Measurements from ENCODE around the gene HMCES.

HMCES gene, protein sequence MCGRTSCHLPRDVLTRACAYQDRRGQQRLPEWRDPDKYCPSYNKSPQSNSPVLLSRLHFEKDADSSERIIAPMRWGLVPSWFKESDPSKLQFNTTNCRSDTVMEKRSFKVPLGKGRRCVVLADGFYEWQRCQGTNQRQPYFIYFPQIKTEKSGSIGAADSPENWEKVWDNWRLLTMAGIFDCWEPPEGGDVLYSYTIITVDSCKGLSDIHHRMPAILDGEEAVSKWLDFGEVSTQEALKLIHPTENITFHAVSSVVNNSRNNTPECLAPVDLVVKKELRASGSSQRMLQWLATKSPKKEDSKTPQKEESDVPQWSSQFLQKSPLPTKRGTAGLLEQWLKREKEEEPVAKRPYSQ

DNA sequence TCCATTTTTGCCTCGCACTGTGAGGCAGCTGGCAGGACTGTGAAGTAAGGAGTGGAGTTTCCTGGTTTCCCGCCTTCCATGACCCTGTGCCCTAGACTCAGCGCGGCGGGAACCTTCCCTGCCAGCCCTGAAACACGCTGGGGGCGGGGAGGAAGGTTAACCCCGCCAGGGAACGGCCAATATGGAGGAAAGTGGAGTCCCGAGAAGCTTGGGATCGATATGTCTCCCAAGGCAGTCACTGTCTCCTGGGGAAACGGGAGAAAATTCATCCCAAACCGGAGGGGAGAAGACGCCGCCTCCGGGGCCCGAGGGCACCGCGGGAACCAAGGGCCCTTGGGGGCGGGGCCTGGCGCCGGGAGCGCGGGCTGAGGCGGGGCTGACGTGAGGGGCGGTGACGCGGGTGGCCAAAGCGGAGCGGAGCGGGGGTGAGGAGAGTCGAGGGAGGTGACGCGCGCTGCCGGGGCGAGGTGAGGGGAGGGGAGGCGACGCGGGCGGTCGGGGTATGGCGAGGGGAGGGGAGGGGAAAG, at the start of gene HMCES:
Gene HMCES, plus strand, starts transcription at position 432 of the 527 bp plus-strand sequence. CDS start 863 bp downstream, outside the sequence.
- peak; percentile 91 for DNase-seq (ENCODE audit: low spot score)

DNA sequence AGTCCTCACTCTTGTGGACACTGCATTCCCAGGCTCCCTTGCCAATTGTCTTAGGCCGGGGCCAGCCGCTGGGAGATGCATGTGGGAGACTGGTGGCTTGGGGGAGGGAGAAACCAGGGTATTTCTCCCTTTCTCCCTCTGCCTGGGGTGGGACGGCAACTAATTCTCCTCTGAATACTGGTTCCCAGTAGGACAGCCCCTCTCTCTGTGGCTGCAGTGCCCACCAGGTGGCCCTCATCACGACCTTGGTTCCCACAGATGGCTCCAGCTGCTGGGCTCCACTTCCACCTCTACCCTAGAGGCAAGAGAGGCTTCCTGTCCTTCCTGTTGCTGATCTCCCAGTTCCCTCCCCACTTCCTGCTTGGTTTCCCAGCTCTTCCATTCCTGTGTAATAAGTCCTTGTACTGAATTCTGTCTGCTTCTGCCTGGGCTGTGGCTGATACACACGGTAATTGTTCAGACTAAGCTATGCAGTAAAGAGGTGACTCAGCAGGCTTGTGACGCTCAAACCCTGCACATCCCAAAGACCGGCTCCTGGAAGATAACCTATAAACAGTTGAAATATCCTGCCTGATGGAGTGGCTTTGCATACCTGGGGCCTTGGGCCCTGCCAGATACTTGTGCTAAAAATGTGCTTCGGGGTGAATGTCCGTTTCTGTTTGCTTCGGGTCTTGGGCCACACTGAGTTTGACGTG, 49.6 kb upstream of the HMCES start:
- no peak for DNase-seq (ENCODE audit: low spot score)

DNA sequence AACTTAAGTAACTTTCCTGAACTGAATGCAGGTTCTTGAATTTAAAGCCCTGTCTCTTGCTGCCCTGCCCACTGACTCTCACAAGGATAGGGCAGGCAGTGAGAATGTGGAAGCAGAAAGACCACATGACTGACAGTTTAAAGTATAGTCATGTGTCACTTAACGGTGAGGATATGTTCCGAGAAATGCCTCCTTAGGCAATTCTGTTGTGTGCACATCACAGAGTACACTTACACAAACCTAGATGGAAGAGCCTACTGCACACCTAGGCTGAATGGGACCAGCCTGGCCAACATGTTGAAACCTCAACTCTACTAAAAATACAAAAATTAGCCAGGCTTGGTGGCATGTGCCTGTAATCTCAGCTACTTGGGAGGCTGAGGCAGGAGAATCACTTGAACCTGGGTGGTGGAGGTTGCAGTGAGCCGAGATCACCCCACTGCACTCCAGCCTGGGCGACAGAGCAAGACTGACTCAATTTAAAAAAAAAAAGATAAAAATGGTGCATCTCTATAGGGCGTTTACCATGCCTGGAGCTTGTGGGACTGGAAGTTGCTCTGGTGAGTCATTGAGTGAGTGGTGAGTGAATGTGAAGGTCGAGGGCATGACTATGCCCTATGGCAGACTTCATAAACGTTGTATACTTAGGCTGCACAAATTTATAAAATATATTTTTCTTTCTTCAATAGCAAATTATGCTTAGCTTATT, 48.2 kb upstream of the HMCES start:
- DNase-seq (ENCODE audit: low spot score) = no peak

DNA sequence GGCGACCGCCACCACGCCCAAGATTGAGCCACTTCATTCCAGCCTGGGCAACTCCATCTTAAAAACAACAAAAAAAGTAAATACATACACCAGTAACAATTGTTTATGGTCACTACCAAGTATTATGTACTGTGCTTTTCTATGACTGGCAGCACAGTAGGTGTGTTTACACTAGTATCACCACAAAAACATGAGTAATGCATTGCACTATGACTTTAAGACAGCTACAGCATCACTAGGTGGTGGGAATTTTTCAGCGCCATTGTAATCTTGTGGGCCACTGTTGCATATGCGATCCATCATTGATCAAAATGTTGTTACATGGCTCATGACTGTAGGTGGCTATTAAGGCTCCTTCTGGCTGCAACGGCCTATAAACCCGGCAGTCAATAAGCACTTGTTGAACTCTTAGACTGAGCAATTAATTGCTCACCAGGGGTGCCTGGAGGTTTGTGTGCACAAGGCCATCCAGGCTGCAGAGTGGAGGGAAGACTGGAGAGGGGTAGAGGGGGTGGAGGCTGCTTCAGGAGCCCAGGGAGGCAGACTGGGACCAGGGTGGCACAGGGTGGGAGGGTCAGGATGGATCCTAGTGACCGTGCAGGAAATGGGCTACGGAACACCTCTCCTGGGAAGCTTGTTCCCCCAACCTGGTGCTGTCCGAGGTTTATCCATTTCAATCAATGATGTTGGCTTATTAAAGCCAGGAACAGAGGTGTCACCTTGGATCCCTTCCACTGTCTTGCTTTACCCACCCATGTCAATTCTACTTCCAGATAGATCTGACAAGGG, 47.1 kb upstream of the HMCES start:
- DNase-seq (ENCODE audit: low spot score) = no peak

DNA sequence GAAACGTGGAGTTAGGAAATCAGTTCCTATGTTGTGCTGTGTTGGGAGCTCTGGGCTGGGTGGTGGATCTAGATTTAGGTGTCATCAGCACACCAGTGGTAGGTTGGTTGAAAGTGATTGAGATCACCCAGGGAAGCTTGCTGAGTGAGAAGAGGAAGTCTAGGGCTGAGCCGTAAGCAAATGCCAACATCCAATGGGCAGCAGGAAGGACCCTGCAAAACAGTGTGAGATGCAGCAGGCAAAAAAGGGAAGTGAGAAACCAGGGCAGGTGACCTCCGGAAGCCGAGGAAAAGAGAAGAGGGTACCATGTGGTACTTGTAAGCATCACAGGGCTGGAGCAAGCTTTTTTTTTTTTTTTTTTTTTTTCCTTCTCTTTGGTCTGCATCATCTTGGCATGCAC, 45.1 kb upstream of the HMCES start:
- no peak for DNase-seq (ENCODE audit: low spot score)

DNA sequence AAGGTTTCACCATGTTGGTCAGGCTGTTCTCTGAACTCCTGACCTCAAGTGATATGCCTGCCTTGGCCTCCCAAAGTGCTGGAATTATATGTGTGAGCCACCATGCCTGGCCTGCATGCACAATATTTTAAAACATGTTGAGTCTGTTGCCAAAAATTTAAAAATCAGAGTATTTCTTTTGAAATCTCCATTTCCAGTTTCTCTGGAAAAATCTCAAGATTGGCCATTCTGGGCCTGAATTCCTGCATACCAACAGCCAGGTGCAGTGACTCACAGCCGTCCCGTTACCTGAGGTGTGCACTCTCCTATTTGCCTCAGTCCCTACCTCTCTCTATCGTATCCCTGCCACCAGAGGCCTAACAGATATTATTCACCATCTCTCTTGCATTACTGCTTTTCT, 44.2 kb upstream of the HMCES start:
- no peak for DNase-seq (ENCODE audit: low spot score)

DNA sequence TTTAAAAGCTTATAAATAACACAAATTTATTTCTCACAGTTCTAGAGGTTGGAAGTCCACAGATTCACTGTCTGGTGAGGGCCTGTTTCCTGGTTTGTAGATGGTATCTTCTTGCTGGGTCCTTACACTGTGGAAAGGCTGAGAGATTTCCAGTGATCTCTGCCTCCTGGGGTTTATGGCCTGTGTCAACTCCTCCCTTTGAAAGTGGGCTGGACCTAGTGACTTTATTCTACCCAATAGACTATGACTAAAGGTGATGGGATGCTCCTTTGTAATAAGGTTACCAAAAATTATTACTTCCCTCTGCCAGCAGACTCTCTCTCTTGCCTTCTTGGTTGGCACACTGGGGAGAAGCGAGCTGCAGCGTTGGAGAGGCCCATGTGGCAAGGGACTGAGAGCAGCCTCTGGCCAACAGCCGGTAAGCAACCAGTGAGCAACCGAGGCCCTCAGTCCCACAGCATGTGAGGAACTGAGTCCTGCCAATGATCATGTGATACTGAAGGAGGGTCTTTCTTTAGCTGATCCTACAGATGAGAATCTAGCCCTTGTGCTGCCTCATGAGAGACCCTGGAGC, 43.2 kb upstream of the HMCES start:
- no peak for DNase-seq (ENCODE audit: low spot score)

DNA sequence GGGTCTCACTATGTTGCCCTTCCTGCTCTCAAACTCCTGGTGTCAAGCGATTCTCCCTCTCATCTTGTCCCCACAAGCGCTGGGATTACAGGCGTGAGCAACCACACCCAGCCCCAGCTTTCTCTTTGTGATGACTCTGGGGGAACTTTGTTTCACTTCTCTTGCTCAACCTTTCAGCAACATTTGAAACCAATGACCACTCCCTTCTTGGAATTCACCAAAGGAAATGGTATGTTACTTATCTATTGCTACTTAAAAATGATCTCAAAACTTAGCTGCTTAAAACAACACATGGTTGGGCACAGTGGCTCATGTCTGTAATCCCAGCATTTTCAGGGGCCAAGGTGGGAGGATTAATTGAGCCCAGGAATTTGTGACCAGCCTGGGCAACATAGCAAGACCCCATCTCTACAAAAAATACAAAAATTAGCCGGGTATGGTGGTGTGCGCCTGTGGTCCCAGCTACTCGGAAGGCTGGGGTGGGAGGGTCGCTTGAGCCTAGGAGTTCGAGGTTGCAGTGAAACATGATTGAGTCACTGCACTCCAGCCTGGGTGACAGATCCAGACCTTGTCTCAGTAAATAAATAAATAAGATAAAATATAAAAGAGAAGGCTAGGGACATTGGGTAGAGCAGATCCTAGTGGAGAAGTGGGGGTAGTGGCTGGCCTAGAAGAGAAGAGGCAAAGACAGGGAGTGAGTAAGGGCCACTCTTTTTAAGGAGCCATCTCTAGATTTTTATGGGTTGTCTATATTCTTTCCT, 39.5 kb upstream of the HMCES start:
- DNase-seq (ENCODE audit: low spot score) = no peak

DNA sequence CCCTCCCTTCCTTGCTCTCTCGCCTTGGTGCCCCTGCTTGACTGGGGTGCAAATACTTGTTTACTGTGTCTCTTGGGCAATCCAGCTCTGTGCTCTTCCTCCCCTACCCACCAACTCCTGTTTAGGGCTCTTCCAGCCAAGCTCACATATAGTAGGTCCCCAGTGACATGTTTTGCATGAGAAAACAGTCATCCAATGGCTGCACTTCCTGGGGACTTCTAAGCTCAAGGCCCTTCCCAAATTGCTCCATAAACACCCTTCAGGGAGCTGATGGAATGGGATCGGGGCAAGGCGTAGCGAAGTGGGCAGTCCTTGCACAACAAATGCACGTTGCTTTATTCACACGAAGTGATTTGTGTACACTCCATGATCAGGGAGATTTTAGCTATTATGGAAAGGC, 38.7 kb upstream of the HMCES start:
- no peak for DNase-seq (ENCODE audit: low spot score)

DNA sequence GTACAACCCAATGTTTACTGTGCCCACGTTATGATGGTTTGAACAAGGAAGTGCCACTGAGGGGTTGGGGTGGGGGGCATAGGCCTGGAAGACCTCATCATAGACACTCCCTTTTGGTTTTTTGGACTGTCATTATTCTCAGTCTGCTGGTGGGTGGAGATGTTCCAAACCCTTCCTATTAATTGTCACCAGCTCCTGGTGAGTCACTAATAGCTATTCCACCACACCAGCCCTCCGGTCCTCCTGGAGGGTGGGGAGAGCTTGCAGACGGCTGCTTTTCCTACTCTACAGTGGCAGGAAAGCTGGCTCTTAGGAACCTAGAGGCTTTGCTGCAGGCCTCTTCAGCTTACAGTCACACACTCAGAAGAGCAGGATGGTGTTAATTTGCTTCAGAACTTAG, 38.2 kb upstream of the HMCES start:
- DNase-seq (ENCODE audit: low spot score) = no peak

DNA sequence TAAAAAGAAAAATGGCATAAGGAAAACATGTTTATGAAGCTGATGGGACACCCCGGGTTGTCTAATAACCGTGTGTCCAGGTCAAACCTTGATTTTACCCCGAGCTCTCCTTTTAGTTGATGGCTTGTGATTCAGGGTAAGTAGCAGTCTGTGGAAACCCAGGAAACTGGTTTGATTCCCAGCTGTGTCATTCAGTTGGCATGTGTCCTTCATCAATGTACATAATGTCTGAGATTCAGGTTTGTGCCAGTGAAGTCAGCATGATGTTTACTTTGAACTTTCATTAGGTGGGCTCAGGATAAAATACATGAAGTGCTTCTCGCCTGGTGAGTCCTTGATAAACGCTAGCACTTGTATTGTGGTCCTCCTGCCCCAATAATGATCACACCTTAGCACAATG, 33.5 kb upstream of the HMCES start:
- DNase-seq (ENCODE audit: low spot score) = no peak

DNA sequence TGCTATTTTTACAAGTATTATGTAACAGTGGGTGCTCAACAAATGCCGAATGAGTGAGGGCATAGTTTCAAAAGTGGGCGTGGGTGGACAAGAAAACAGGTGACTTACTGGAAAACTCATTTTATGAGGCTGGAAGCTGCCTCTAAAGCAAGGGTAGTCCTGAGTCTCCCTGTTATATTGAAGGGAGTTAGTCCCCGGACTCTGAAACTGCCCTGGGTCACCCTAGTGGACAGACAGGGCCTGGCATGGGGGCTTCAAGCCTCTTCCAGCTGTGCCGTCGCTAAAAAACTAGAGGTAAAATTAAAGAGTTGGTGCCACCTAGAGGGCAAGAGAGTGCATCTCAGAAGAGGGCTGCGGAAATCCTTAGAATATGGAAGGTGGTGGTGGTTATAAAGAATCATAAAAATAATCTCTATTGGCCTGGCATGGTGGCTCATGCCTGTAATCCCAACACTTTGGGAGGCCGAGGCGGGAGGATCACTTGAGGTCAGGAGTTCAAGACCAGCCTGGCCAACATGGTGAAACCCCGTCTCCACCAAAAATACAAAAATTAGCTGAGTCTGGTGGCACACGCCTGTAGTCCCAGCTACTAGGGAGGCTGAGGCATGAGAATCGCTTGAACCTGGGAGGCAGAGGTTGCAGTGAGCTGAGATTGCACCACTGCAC, 32.9 kb upstream of the HMCES start:
- peak; percentile 78 for DNase-seq (ENCODE audit: low spot score)

DNA sequence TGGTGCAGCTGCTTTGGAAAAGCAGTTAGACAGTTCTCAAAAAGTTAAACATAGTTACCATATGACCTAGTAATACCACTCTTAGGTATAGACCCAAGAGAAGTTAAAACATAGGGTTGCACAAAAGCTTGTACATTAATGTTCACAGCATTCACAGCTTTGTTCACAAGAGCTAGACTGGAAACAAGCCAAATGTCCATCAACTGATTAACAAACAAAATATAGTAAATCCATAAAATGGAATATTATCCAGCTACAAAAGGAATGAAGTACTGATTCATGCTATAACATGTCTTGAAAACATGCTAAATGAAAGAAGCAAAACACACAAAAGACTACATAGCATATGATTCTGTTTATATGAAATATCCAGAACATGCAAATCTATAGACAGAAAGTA, 32.0 kb upstream of the HMCES start:
- no peak for DNase-seq (ENCODE audit: low spot score)

DNA sequence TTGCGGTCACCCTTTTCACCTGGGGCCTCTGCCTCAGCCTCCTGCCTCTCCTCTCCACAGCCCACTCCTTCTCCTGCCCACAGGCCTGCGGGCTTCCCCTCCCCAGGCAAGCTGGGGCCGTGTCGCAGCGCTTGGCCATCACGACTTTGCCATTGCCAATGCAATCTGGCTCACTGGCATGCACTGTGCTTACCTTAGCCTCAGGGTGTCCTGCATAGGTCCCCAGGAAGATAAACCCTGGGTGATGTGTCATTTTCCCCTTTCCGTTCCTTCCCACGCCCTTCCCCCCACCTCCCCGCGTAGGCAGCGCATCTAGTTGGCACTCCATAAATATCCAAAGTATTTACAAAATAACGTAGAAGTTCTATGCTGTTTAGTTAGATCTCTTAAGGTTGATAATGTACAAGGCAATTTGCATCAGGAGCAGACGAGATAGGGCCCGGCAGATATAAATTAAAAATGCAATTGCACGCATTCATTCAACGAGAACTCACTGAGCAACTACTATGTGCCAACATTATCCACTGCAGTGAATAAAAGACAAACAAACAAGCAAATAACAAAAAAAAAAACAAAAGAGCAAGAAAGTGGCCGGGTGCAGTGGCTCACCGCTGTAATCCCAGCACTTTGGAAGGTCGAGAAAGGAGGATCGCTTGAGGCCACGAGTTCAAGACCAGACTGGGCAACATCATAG, 30.2 kb upstream of the HMCES start:
- DNase-seq (ENCODE audit: low spot score) = no peak

DNA sequence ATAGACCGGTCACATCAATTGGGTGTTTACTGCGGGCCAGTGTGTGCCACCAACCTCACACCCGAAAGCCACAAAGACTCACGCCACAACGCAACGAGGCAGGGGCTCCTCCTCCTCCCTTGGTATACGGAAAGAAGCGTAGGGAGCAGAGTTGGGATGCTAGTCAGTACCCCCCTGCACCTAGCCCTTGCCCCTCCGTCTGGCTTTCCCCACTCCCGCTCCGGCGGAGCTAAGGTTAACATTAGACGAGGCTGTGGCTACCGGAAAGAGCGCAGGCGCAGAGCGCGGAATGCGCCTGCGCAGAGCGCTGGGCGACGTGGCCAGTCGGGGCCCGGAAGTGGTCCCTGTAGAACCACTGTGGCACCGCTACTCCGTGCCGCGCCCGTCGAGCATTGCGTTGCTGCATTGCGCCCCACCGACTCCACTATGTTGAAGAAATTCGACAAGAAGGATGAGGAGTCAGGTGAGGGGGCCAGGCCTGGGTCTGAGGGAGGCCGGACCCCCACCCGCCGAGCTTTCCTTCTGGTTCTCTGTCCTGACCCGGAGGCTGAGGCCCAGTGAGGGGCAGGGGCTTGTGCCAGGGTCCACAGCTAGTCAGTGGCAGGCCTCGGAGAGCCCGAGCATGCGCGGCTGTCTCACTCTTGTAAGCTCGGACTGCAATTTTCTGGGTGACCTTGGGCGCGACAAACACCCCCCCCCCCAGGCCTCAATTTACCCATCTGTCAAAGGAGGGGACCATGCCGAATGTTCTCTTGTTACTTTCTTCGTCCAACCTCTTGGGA, 29.2 kb upstream of the HMCES start, which contains the start of gene COPG1:
Gene COPG1, plus strand, starts transcription at position 323 of the 782 bp plus-strand sequence. Its CDS starts 104 bp downstream, at position 427.
- DNase-seq (ENCODE audit: low spot score) = peak; percentile 88

DNA sequence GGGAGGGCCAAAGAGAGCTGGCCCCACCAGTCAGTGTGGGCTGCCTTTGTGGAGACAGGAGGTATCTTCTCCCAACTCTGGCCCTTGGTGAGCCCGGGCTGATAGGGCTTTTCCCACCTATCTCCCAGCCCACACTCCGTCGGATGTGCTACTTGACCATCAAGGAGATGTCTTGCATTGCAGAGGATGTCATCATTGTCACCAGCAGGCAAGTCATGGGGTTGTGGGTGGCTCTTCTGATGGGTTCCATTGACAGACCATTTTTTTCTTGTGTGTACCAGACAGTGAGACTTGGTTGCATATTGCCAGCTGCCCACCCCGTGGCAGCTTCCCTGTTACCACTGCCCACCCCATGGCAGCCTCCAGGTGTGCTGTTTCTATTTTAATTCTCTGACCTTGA, 25.9 kb upstream of the HMCES start:
- DNase-seq (ENCODE audit: low spot score) = no peak

DNA sequence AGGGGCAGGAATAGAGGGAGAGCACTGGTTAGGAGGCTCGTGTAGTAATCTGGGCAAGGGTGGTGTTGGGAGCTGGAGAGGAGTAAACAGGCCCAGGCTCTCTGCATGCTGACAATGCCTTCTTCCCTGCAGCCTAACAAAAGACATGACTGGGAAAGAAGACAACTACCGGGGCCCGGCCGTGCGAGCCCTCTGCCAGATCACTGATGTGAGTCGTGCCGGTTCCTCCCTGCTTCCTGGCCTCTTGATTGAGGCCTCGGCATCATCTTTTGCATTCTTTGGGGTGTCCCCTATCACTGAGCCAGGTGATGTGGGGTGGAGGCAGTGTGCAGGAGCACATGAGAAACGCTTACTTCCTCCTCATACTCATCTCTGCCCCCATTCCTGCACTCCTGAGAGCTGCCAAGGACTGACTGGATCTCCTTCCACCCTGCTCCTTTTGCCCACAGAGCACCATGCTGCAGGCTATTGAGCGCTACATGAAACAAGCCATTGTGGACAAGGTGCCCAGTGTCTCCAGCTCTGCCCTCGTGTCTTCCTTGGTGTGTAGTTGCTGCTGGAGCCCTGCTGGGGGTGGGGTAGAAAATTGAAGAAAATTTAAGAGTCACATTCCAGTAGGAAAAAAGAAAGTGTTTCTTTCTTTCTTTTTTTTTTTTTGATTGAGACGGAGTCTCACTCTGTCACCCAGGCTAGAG, 24.0 kb upstream of the HMCES start:
- no peak for DNase-seq (ENCODE audit: low spot score)

DNA sequence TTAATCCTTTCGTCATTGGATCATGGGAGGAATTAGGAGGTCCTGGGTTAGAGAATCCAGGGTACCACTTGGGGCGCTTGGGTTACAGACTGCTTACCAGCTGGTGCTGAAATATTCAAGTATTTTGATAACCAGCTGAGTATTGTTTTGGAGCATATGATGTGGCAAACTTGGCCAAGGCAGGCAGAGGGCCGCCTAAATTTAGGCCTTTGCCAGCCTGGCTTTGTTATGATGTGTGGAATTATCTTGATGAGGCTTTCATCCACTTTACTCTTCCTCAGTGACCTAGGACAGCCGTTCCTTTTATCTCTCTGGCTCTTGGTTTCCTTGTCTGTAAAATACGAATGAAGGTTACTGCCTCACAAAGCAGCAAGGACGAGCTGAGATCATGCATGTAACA, 22.4 kb upstream of the HMCES start:
- no peak for DNase-seq (ENCODE audit: low spot score)
